Transverse colon (tissue), 4 donors: ENCODE results near the gene IL17RD. TPM values are rescaled to one million over a fixed set of nuclear protein-coding genes. Genes with fewer than 3 reads are reported as not detected.

Experiments
- DNase-seq: peaks from one replicate; pipeline ENCODE4 v3.0.0-alpha.2; 2019
- H3K27ac ChIP-seq, 4 donors: fragments of 200-600 bp; sonication (generic); 2 replicates each; pipeline ENCODE4 v1.5.1; 2016 to 2018; ENCODE audit warnings: inconsistent platforms in 4 of 4
- H3K27me3 ChIP-seq: fragments of 200-600 bp; sonication (generic); 2 replicates; pipeline ENCODE4 v1.5.1; 2017; ENCODE audit warnings: inconsistent platforms
- H3K36me3 ChIP-seq, 4 donors: fragments of 200-600 bp; sonication (generic); 2 replicates each; pipeline ENCODE4 v1.5.1; 2017 to 2019; ENCODE audit warnings: inconsistent platforms in 4 of 4
- H3K4me1 ChIP-seq, 4 donors: fragments of 200-600 bp; sonication (generic); 2 replicates each; pipeline ENCODE4 v1.5.1; 2017 to 2020; ENCODE audit warnings: inconsistent platforms in 4 of 4
- H3K4me3 ChIP-seq, 4 donors: fragments of 200-600 bp; sonication (generic); 1 replicate in 1 of 4; 2 replicates in 3 of 4; pipeline versions ENCODE4 v1.5.1 to v1.6.1; 2017 to 2019; ENCODE audit warnings: inconsistent platforms in 4 of 4
- H3K9me3 ChIP-seq, 2 donors: fragments of 200-600 bp; sonication (generic); 2 replicates each; pipeline ENCODE4 v1.5.1; 2017 to 2019; ENCODE audit warnings: inconsistent platforms in 2 of 2
- EP300 ChIP-seq: sonication (generic); formaldehyde crosslinking; IDR thresholded peaks from one replicate; pipeline ENCODE4 v1.6.1; 2017; ENCODE audit warnings: antibody characterized with exemption, low read depth
- POLR2A ChIP-seq: fragments of 450-650 bp; IDR thresholded peaks from one replicate; pipeline ENCODE4 v1.6.1; 2016; ENCODE audit warnings: antibody characterized with exemption, mild to moderate bottlenecking, moderate library complexity
- POLR2AphosphoS5 ChIP-seq, 3 donors: sonication (generic); formaldehyde crosslinking; IDR thresholded peaks; one replicate each; pipeline ENCODE4 v1.6.1; 2016; ENCODE audit warnings: antibody characterized with exemption in 3 of 3
- WGBS, 2 donors: methylation state at CpG; one replicate each; pipeline ENCODE4 v1.1.5; 2018; ENCODE audit warnings: low coverage in 1 of 2; 5-methylcytosine and 5-hydroxymethylcytosine counted together
- in situ Hi-C, 4 donors: fragments of 200-750 bp; cut with MboI; loops; one replicate each; pipeline versions ENCODE4 v1.15.0 to v1.15.1; 2017; ENCODE audit warnings: low sequenced_read_pairs in 3 of 4, low pct_ligation_motif_present in 1 of 4, low pct_unique_long_range_greater_than_20kb in 1 of 4
- intact Hi-C: fragments of 100-400 bp; cut with DNase I; formaldehyde crosslinking; loops from one replicate; pipeline ENCODE4 v1.15.1; 2023; ENCODE audit warnings: low total_unique reads
- total RNA-seq, 4 donors: library from RNA; depleted of rRNA; stranded (reverse); fragments of >200 nt; gene quantifications; one replicate each; pipeline ENCODE4 v1.1.0, GENCODE V29; 2016
- TF ChIP-seq, protein P1 (sequence below), 5 experiments: fragments of 200-600 bp in 3 of 5; fragments of 450-650 bp in 2 of 5; sonication (generic) in 3 of 5; IDR thresholded peaks; 1 replicate in 2 of 5; 2 replicates in 3 of 5; pipeline ENCODE4 v1.5.1; 2016 to 2017; ENCODE audit warnings: antibody characterized with exemption in 5 of 5, inconsistent platforms in 3 of 5, mild to moderate bottlenecking in 2 of 5, moderate library complexity in 1 of 5

IL17RD gene
- total RNA-seq, 4 donors from 2014 or later = 1.9 to 40.4 (median 2.7) TPM

GRCh38 chr3:57163751-57164150 is 1.4 kb downstream of the IL17RD start:
- Histone ChIP-seq H3K27me3 (peaks cover 22% of the 10 kb centered on the region), H3K27ac (peak overlapping the region; percentile 30 to 84 (median 63)), H3K4me1 (peaks cover 11 to 45% (median 34%) of the 10 kb centered on the region in 4 donors), H3K9me3 (no peaks in the 10 kb centered on the region), H3K36me3 (no peaks in the 10 kb centered on the region), H3K4me3 (peak overlapping the region in 2 of 4 donors; percentile 80)
- no peak for DNase-seq
- 56% methylated on average over 8 of the region's 8 CpGs; no CpG with 5 or more reads in 1 of the 2 donors for WGBS, 2 donors
- in situ Hi-C loops (no loop called here), intact Hi-C loops (no loop called here)
- TF ChIP-seq EP300 = no peak

DNA sequence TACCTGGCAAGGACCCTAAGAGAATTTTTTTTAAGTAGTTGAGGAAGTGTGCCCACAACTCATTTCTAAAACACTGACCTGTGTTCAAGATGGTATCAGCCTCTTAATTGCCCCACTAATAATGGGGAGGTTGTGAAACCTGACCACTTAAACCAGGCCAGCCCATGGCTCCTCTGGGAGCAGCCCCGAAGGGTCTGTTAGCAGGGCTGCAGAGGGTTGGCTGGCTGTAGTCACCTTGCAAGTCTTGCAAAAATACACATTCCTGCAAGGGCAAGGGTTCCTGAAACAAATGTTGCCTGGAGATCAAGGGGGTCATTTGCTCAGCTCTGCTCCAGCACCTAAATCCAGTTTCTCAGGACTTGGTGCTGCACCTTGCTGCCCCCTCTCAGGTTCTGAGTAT is 3.2 kb downstream of the IL17RD start:
- Histone ChIP-seq H3K9me3 (no peaks in the 10 kb centered on the region), H3K4me1 (peaks cover 11 to 52% (median 42%) of the 10 kb centered on the region in 4 donors), H3K4me3 (no peak overlapping the region), H3K36me3 (no peaks in the 10 kb centered on the region), H3K27me3 (peaks cover 15% of the 10 kb centered on the region), H3K27ac (peak overlapping the region in 1 of 4 donors; percentile 69)
- TF ChIP-seq POLR2AphosphoS5 (IDR thresholded peaks at IDR 0.05) (no peak), POLR2A (no peak), EP300 (no peak)
- TF ChIP-seq, protein P1, sequence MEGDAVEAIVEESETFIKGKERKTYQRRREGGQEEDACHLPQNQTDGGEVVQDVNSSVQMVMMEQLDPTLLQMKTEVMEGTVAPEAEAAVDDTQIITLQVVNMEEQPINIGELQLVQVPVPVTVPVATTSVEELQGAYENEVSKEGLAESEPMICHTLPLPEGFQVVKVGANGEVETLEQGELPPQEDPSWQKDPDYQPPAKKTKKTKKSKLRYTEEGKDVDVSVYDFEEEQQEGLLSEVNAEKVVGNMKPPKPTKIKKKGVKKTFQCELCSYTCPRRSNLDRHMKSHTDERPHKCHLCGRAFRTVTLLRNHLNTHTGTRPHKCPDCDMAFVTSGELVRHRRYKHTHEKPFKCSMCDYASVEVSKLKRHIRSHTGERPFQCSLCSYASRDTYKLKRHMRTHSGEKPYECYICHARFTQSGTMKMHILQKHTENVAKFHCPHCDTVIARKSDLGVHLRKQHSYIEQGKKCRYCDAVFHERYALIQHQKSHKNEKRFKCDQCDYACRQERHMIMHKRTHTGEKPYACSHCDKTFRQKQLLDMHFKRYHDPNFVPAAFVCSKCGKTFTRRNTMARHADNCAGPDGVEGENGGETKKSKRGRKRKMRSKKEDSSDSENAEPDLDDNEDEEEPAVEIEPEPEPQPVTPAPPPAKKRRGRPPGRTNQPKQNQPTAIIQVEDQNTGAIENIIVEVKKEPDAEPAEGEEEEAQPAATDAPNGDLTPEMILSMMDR (IDR thresholded peaks at IDR 0.05) = no peak
- in situ Hi-C loops = no loop called here
- intact Hi-C loops = no loop called here
- WGBS, 2 donors = 83% methylated on average over 1 of the region's 1 CpG; no CpG with 5 or more reads in 1 of the 2 donors
- DNase-seq = no peak

DNA sequence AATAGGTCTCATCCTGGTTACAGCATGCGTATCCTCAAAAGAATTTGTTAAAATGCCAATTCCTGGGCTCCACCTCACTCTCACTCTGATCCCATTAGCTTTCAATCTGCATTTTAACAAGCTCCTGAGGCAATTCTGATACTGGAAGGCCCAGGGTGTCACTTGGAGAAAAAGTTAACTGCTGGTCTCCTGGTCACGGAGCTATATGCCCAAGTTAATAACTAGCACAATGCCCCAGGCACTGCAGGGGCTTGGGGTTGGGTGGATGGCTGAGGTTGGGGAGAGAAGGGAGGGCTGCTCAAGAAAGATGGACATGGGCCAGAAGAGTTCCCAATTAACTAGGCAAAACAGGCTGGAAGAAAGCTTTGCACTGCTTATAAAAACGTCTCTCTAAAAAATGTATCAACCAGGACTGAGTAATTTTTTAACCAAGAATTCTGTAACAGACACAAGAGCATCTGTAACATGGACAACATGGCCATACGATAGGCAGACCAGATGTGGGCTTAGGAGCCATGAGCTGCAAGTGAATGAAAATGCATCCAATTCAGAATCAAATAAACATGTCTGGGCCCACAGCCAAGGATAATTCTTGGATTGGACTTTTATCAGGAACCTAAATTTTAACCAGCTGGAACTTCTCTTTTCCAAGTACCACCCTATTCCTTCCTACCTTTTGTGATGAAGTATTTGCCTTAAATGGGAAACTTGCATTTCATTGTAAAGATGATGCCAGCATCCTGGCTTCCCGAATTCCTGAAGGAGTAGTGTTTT is 4.2 kb downstream of the IL17RD start:
- Histone ChIP-seq H3K27me3 (peaks cover 15% of the 10 kb centered on the region), H3K4me3 (no peak overlapping the region), H3K36me3 (no peaks in the 10 kb centered on the region), H3K4me1 (peaks cover 11 to 52% (median 42%) of the 10 kb centered on the region in 4 donors), H3K9me3 (no peaks in the 10 kb centered on the region), H3K27ac (peak overlapping the region in 3 of 4 donors; percentile 3 to 69 (median 21))
- 27 to 37% methylated on average over 4 to 5 of the region's 5 CpGs for WGBS, 2 donors
- in situ Hi-C loops = no loop called here
- TF ChIP-seq POLR2A = no peak
- no peak for TF ChIP-seq EP300
- TF ChIP-seq, protein P1 (IDR thresholded peaks at IDR 0.05) = no peak
- no peak for TF ChIP-seq POLR2AphosphoS5 (IDR thresholded peaks at IDR 0.05)
- intact Hi-C loops = no loop called here
- no peak for DNase-seq

- peak overlapping the region in 3 of 4 donors; percentile 3 to 69 (median 21) for H3K27ac ChIP-seq
- H3K36me3 ChIP-seq = no peaks in the 10 kb centered on the region
- TF ChIP-seq EP300 (no peak), POLR2AphosphoS5 (IDR thresholded peaks at IDR 0.05) (no peak), POLR2A (no peak)
- TF ChIP-seq, protein P1 (IDR thresholded peaks at IDR 0.05) = no peak
- H3K27me3 ChIP-seq = peaks cover 15% of the 10 kb centered on the region
- no peak for DNase-seq
- no peak overlapping the region for H3K4me3 ChIP-seq
- in situ Hi-C loops = no loop called here
- no peaks in the 10 kb centered on the region for H3K9me3 ChIP-seq
- WGBS, 2 donors = 79 to 87% methylated on average over 5 to 8 of the region's 8 CpGs
- H3K4me1 ChIP-seq = peaks cover 11 to 52% (median 42%) of the 10 kb centered on the region in 4 donors
- intact Hi-C loops = no loop called here
These were observed 4.9 kb downstream of the IL17RD start for GRCh38 chr3:57160076-57160764.
